Esophagus squamous epithelium (tissue), 4 donors: Measurements from ENCODE around the gene GALNT10.

Experiments
- POLR2A ChIP-seq, 4 donors: fragments of 450-650 bp; IDR thresholded peaks; one replicate each; pipeline ENCODE4 v1.6.1; 2017; ENCODE audit warnings: antibody characterized with exemption in 4 of 4, mild to moderate bottlenecking in 4 of 4, moderate library complexity in 3 of 4
- TF ChIP-seq, protein P1 (sequence below), 6 experiments: fragments of 450-650 bp in 4 of 6; fragments of 200-600 bp in 2 of 6; sonication (generic) in 2 of 6; IDR thresholded peaks; one replicate each; pipeline ENCODE4 v1.5.1; 2016 to 2019; ENCODE audit warnings: antibody characterized with exemption in 6 of 6, mild to moderate bottlenecking in 4 of 6, moderate library complexity in 4 of 6

DNA sequence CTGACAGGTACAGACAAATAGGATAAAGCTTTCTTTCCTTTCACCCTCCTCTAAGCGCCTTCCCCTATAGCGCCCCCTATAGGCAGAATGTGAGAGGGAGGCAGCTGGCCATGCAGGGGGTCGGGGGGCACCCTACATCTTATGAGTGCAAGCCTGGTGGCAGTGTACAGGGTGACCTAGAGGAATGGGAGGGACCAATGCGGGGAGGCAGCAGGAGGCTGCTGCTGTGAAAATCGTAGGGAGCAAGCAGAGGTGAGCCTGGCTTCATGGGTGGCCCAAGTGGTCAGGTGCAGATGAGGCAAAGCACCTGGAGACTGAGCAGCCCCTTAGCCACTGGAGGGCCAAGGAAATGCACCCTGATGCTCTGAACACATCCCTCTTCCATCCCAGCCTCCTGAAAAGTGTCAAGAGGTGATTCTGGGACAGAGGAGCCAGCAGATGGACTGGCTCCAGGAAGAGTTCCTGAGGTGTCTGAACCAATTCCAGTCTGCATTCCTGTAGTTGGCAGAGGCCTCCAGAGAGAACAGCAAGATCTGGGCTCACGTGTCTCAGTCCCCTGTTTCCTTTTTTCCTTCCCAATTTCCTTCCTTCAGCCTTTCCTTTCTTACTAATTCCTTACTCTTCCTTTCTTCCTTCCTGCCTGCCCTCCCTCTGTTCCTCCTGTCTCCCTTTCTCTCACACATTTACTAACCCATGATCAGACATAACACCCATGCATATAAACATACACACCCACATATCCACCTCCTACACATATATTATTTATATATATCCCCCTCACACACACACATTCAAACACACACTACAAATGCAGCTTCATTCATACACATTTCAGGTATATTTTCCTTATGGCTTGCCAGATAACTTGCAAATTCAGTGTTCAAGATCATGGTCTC, 32.8 kb upstream of the GALNT10 start:
- TF ChIP-seq, protein P1, sequence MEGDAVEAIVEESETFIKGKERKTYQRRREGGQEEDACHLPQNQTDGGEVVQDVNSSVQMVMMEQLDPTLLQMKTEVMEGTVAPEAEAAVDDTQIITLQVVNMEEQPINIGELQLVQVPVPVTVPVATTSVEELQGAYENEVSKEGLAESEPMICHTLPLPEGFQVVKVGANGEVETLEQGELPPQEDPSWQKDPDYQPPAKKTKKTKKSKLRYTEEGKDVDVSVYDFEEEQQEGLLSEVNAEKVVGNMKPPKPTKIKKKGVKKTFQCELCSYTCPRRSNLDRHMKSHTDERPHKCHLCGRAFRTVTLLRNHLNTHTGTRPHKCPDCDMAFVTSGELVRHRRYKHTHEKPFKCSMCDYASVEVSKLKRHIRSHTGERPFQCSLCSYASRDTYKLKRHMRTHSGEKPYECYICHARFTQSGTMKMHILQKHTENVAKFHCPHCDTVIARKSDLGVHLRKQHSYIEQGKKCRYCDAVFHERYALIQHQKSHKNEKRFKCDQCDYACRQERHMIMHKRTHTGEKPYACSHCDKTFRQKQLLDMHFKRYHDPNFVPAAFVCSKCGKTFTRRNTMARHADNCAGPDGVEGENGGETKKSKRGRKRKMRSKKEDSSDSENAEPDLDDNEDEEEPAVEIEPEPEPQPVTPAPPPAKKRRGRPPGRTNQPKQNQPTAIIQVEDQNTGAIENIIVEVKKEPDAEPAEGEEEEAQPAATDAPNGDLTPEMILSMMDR (IDR thresholded peaks at IDR 0.05) = no peak
- no peak for TF ChIP-seq POLR2A (IDR thresholded peaks at IDR 0.05)
